PC-3 (cell line): Measurements from ENCODE around the gene PSG7. TPM values are rescaled to one million over a fixed set of nuclear protein-coding genes. Genes with fewer than 3 reads are reported as not detected.
"Not testable (repeated sequence)": the region's sequence is repeated elsewhere in the genome, so short reads cannot be mapped to it uniquely, and the experiment has no call there.

Source experiments
- ATAC-seq: fragments of 200-7000 bp; cut with Tn5 transposase; 2 replicates; pipeline ENCODE4 v1.9.1; 2020; ENCODE audit warnings: mild to moderate bottlenecking, moderate library complexity
- BruUV-seq: library from RNA; stranded (reverse); fragments of 400-500 nt; replicated peaks from 2 replicates; lab custom pipeline; 2021; lab: Mats Ljungman, UMichigan
- CTCF ChIA-PET: fragments of 300-600 bp; sonication (Branson Sonifier 250); formaldehyde crosslinking; loops from one replicate; lab custom pipeline; 2022; ENCODE audit warnings: antibody characterized with exemption; lab: Charles Lee
- POLR2A ChIA-PET: fragments of 300-600 bp; sonication (Branson Sonifier 250); formaldehyde crosslinking; loops from one replicate; lab custom pipeline; 2022; ENCODE audit warnings: antibody characterized with exemption; ENCODE audit not compliant: unreplicated experiment; lab: Charles Lee
- DNase-seq: peaks from one replicate; pipeline ENCODE4 v3.0.0-alpha.2; 2015
- H2AFZ ChIP-seq: fragments of 300-600 bp; sonication (generic); 2 replicates; pipeline ENCODE4 v1.6.0; 2016; ENCODE audit warnings: antibody characterized with exemption, low read length
- H3F3A ChIP-seq: fragments of 300-600 bp; sonication (generic); one replicate; pipeline ENCODE4 v1.6.0; 2017; ENCODE audit warnings: antibody characterized with exemption, low read length, control low read depth, mild to moderate bottlenecking; ENCODE audit not compliant: unreplicated experiment
- H3K27ac ChIP-seq: fragments of 300-600 bp; sonication (generic); 2 replicates; pipeline ENCODE4 v1.5.1; 2016; ENCODE audit warnings: mild to moderate bottlenecking, low read length
- H3K27me3 ChIP-seq: fragments of 300-600 bp; sonication (generic); 2 replicates; pipeline ENCODE4 v1.6.1; 2016; ENCODE audit warnings: low read length, mixed read lengths
- H3K36me3 ChIP-seq: fragments of 300-600 bp; sonication (generic); 2 replicates; pipeline ENCODE4 v1.6.1; 2016; ENCODE audit warnings: low read depth, mixed run types, low read length, mixed read lengths
- H3K4me1 ChIP-seq: fragments of 300-600 bp; sonication (generic); 2 replicates; pipeline ENCODE4 v1.5.1; 2016; ENCODE audit warnings: low read length; ENCODE audit not compliant: insufficient read depth
- H3K4me2 ChIP-seq: fragments of 300-600 bp; sonication (generic); 2 replicates; pipeline ENCODE4 v1.6.0; 2016; ENCODE audit warnings: low read length
- H3K4me3 ChIP-seq: fragments of 300-600 bp; sonication (generic); 2 replicates; pipeline ENCODE4 v1.5.1; 2016; ENCODE audit warnings: mild to moderate bottlenecking, low read length, mixed read lengths
- H3K79me2 ChIP-seq: fragments of 300-600 bp; sonication (generic); 2 replicates; pipeline ENCODE4 v1.6.1; 2017; ENCODE audit warnings: low read length, mixed read lengths
- H3K9ac ChIP-seq: fragments of 300-600 bp; sonication (generic); 2 replicates; pipeline ENCODE4 v1.6.0; 2016; ENCODE audit warnings: mild to moderate bottlenecking, low read length
- H3K9me2 ChIP-seq: fragments of 300-600 bp; sonication (generic); replicated peaks from 2 replicates; pipeline ENCODE4 v1.6.1; 2016; ENCODE audit warnings: mixed run types, low read length, mixed read lengths
- H3K9me3 ChIP-seq: fragments of 300-600 bp; sonication (generic); 2 replicates; pipeline ENCODE4 v1.6.1; 2016; ENCODE audit warnings: low read length, mixed read lengths
- H4K20me1 ChIP-seq: fragments of 300-600 bp; sonication (generic); 2 replicates; pipeline ENCODE4 v1.6.1; 2016; ENCODE audit warnings: low read length, mixed read lengths
- CTCF ChIP-seq: fragments of 300-600 bp; sonication (generic); conservative IDR thresholded peaks from 2 replicates; pipeline ENCODE4 v1.5.1; 2017; ENCODE audit warnings: antibody characterized with exemption, low read depth, mild to moderate bottlenecking, low read length
- EZH2 ChIP-seq: fragments of 300-600 bp; sonication (generic); IDR thresholded peaks from one replicate; pipeline ENCODE4 v1.6.1; 2017; ENCODE audit warnings: antibody characterized with exemption, mild to moderate bottlenecking, low read length; ENCODE audit not compliant: unreplicated experiment
- intact Hi-C: fragments of 100-400 bp; cut with micrococcal nuclease; formaldehyde crosslinking; loops from 2 replicates; pipeline ENCODE4 v1.9.0; 2023
- total RNA-seq: library from RNA; depleted of rRNA; stranded (reverse); fragments of >200 nt; gene quantifications from 2 replicates; pipeline ENCODE4 v1.2.3, GENCODE V29; 2014

Gene PSG7
- total RNA-seq, 1 experiment from 2014 or later = not detected

- no TSS peak for BruUV-seq
- Histone ChIP-seq H3K27ac (no peak overlapping the region), H4K20me1 (no peaks in the 10 kb centered on the region), H3K9ac (no peak overlapping the region), H2AFZ (no peak overlapping the region), H3K4me1 (no peaks in the 10 kb centered on the region), H3K9me3 (no peaks in the 10 kb centered on the region), H3K9me2 (no peaks in the 10 kb centered on the region), H3F3A (no peaks in the 10 kb centered on the region), H3K4me3 (no peak overlapping the region), H3K79me2 (no peaks in the 10 kb centered on the region), H3K4me2 (no peak overlapping the region), H3K36me3 (no peaks in the 10 kb centered on the region), H3K27me3 (no peaks in the 10 kb centered on the region)
- POLR2A ChIA-PET = no interaction called here
- DNase-seq (peak; percentile 44), ATAC-seq (no peak)
- CTCF ChIA-PET = no interaction called here
- no peak for TF ChIP-seq EZH2
- TF ChIP-seq CTCF = peak; percentile 54
- intact Hi-C loops = no loop called here
Measured at GRCh38 chr19:42942187-42942789, 5.3 kb upstream of the PSG7 start.

GRCh38 chr19:42934726-42935125 lies 2.3 kb downstream of the PSG7 start:
- H3K9ac ChIP-seq, BruUV-seq, CTCF ChIA-PET: not testable (repeated sequence)

GRCh38 chr19:42934183-42934582 lies 2.8 kb downstream of the PSG7 start:
- H3K9ac ChIP-seq, H4K20me1 ChIP-seq, H3F3A ChIP-seq, H3K4me3 ChIP-seq, CTCF ChIA-PET, H2AFZ ChIP-seq, H3K4me1 ChIP-seq, DNase-seq, H3K9me3 ChIP-seq, H3K79me2 ChIP-seq, H3K36me3 ChIP-seq, H3K27me3 ChIP-seq, BruUV-seq, H3K9me2 ChIP-seq, H3K27ac ChIP-seq, POLR2A ChIA-PET, ATAC-seq, H3K4me2 ChIP-seq: not testable (repeated sequence)
- intact Hi-C loops = loop anchor here (5.0 kb wide), 1 partner anchor 98 kb away; no protein-coding TSS in a partner anchor

More at GRCh38 chr19:42934726-42935125, 2.3 kb downstream of the PSG7 start:
- H3K4me1 ChIP-seq, H3K79me2 ChIP-seq, H2AFZ ChIP-seq, H3K9me2 ChIP-seq, H3K4me3 ChIP-seq, ATAC-seq, H3K36me3 ChIP-seq, H3K9me3 ChIP-seq, H4K20me1 ChIP-seq, H3K4me2 ChIP-seq, DNase-seq, H3K27me3 ChIP-seq, H3K27ac ChIP-seq, H3F3A ChIP-seq, POLR2A ChIA-PET: not testable (repeated sequence)
- intact Hi-C loops = loop anchor here (5.0 kb wide), 1 partner anchor 98 kb away; no protein-coding TSS in a partner anchor

GRCh38 chr19:42933412-42933811 lies 3.6 kb downstream of the PSG7 start:
- CTCF ChIA-PET, H3K36me3 ChIP-seq, H3K79me2 ChIP-seq, H3K4me1 ChIP-seq, POLR2A ChIA-PET, H3K4me3 ChIP-seq, H3K9me3 ChIP-seq, H4K20me1 ChIP-seq, H3K4me2 ChIP-seq, BruUV-seq, H3F3A ChIP-seq, H3K9me2 ChIP-seq, DNase-seq, ATAC-seq, H2AFZ ChIP-seq, H3K27me3 ChIP-seq, H3K9ac ChIP-seq: not testable (repeated sequence)
- H3K27ac ChIP-seq = peak overlapping the region; percentile 29; the same call in 1 of the 2 replicates
- intact Hi-C loops = loop anchor here (5.0 kb wide), 1 partner anchor 99 kb away; no protein-coding TSS in a partner anchor

GRCh38 chr19:42932485-42933101 lies 4.4 kb downstream of the PSG7 start:
- H3K27me3 ChIP-seq, H3K79me2 ChIP-seq, H4K20me1 ChIP-seq, H3K4me1 ChIP-seq, H3K9me3 ChIP-seq, H3K9ac ChIP-seq, H2AFZ ChIP-seq, H3F3A ChIP-seq, POLR2A ChIA-PET, BruUV-seq, H3K4me3 ChIP-seq, ATAC-seq, H3K36me3 ChIP-seq, H3K9me2 ChIP-seq: not testable (repeated sequence)
- intact Hi-C loops = loop anchor here (5.0 kb wide), 1 partner anchor 100 kb away; no protein-coding TSS in a partner anchor
- Histone ChIP-seq H3K27ac (peak overlapping the region; percentile 72), H3K4me2 (peak overlapping the region; percentile 7; the same call in 1 of the 2 replicates)
- DNase-seq = peak; percentile 66
- CTCF ChIA-PET = interaction anchor here (0.6 kb wide), 1 partner anchor 179 kb away, joined by 4 read pairs; no protein-coding TSS in a partner anchor
